ENCODE data around the gene STAU1.
A peak's percentile ranks its signal among the peaks of the same experiment; 100 is the strongest.
"Not testable (repeated sequence)": the region's sequence is repeated elsewhere in the genome, so short reads cannot be mapped to it uniquely, and the experiment has no call there.

The STAU1 gene

GRCh38 chr20:49210101-49210756, 22.1 kb upstream of the STAU1 start:
- Histone ChIP-seq H3K27me3 (replicated peaks in 2 of 5; ENCODE audit: control insufficient read depth in 4 of 5, insufficient read depth in 5 of 5, low read length in 4 of 5) (no peaks in the 10 kb centered on the region), H3K36me3 (ENCODE audit: control insufficient read depth in 4 of 4, insufficient read depth in 4 of 4, low read length in 3 of 4) (no peaks in the 10 kb centered on the region), H3K4me1 (ENCODE audit: control extremely low read depth in 1 of 4, control insufficient read depth in 4 of 4, insufficient read depth in 4 of 4, low read length in 3 of 4) (no peaks in the 10 kb centered on the region), H3K27ac (ENCODE audit: insufficient read depth in 1 of 2, low read depth in 1 of 2, low read length in 2 of 2, poor library complexity in 1 of 2, severe bottlenecking in 2 of 2) (no peak overlapping the region), H3K9me3 (ENCODE audit: control extremely low read depth in 1 of 5, control insufficient read depth in 4 of 5, insufficient read depth in 2 of 5, low read depth in 1 of 5, low read length in 4 of 5) (peaks cover 0 to 10% (median 4%) of the 10 kb centered on the region in 5 experiments), H3K4me3 (ENCODE audit: control insufficient read depth in 1 of 7, extremely low read depth in 1 of 7, insufficient read depth in 4 of 7, low read depth in 2 of 7, low read length in 6 of 7) (no peak overlapping the region)
- ChIA-PET POLR2A (no interaction called here), CTCF (interaction anchor here (0.8 to 1.2 kb wide), 2 partner anchors 10 to 77 kb away, joined by 3 to 4 read pairs; no protein-coding TSS in a partner anchor)
- no peak for DNase-seq
- WGBS (ENCODE audit: insufficient coverage), result no CpG with 5 or more reads among the region's 1 CpG

- Histone ChIP-seq H3K27me3 (replicated peaks in 2 of 5; ENCODE audit: control insufficient read depth in 4 of 5, insufficient read depth in 5 of 5, low read length in 4 of 5) (no peaks in the 10 kb centered on the region), H3K4me3 (ENCODE audit: control insufficient read depth in 1 of 7, extremely low read depth in 1 of 7, insufficient read depth in 4 of 7, low read depth in 2 of 7, low read length in 6 of 7) (no peak overlapping the region), H3K27ac (ENCODE audit: insufficient read depth in 1 of 2, low read depth in 1 of 2, low read length in 2 of 2, poor library complexity in 1 of 2, severe bottlenecking in 2 of 2) (no peak overlapping the region), H3K9me3 (ENCODE audit: control extremely low read depth in 1 of 5, control insufficient read depth in 4 of 5, insufficient read depth in 2 of 5, low read depth in 1 of 5, low read length in 4 of 5) (peaks cover 0 to 10% (median 4%) of the 10 kb centered on the region in 5 experiments), H3K36me3 (ENCODE audit: control insufficient read depth in 4 of 4, insufficient read depth in 4 of 4, low read length in 3 of 4) (no peaks in the 10 kb centered on the region), H3K4me1 (ENCODE audit: control extremely low read depth in 1 of 4, control insufficient read depth in 4 of 4, insufficient read depth in 4 of 4, low read length in 3 of 4) (no peaks in the 10 kb centered on the region)
- WGBS (ENCODE audit: insufficient coverage), result 99% methylated on average over 5 of the region's 6 CpGs
- DNase-seq, result peak in 2 of 3 donors; percentile 31 to 34
- CTCF ChIA-PET, result interaction anchor here (1.0 to 2.2 kb wide), 5 partner anchors 9 to 74 kb away, joined by 4 to 10 read pairs (median 6); no protein-coding TSS in a partner anchor
- POLR2A ChIA-PET, result no interaction called here
Measured at GRCh38 chr20:49207076-49207475, 18.9 kb upstream of the STAU1 start.

GRCh38 chr20:49203746-49204145, 15.6 kb upstream of the STAU1 start:
- H3K4me3 ChIP-seq (ENCODE audit: control insufficient read depth in 1 of 7, extremely low read depth in 1 of 7, insufficient read depth in 4 of 7, low read depth in 2 of 7, low read length in 6 of 7), result no peak overlapping the region
- CTCF ChIA-PET, result no interaction called here
- H3K27me3 ChIP-seq (replicated peaks in 2 of 5; ENCODE audit: control insufficient read depth in 4 of 5, insufficient read depth in 5 of 5, low read length in 4 of 5), result no peaks in the 10 kb centered on the region
- 100% methylated on average over 5 of the region's 9 CpGs for WGBS (ENCODE audit: insufficient coverage)
- no peaks in the 10 kb centered on the region for H3K36me3 ChIP-seq (ENCODE audit: control insufficient read depth in 4 of 4, insufficient read depth in 4 of 4, low read length in 3 of 4)
- POLR2A ChIA-PET, result no interaction called here
- no peaks in the 10 kb centered on the region for H3K9me3 ChIP-seq (ENCODE audit: control extremely low read depth in 1 of 5, control insufficient read depth in 4 of 5, insufficient read depth in 2 of 5, low read depth in 1 of 5, low read length in 4 of 5)
- no peak for DNase-seq
- no peak overlapping the region for H3K27ac ChIP-seq (ENCODE audit: insufficient read depth in 1 of 2, low read depth in 1 of 2, low read length in 2 of 2, poor library complexity in 1 of 2, severe bottlenecking in 2 of 2)
- no peaks in the 10 kb centered on the region for H3K4me1 ChIP-seq (ENCODE audit: control extremely low read depth in 1 of 4, control insufficient read depth in 4 of 4, insufficient read depth in 4 of 4, low read length in 3 of 4)

- no peak overlapping the region for H3K27ac ChIP-seq (ENCODE audit: insufficient read depth in 1 of 2, low read depth in 1 of 2, low read length in 2 of 2, poor library complexity in 1 of 2, severe bottlenecking in 2 of 2)
- H3K4me1 ChIP-seq (ENCODE audit: control extremely low read depth in 1 of 4, control insufficient read depth in 4 of 4, insufficient read depth in 4 of 4, low read length in 3 of 4), result no peaks in the 10 kb centered on the region
- 100% methylated on average over 5 of the region's 7 CpGs for WGBS (ENCODE audit: insufficient coverage)
- ChIA-PET CTCF (interaction anchor here (0.7 kb wide), 1 partner anchor 51 kb away, joined by 3 read pairs; no protein-coding TSS in a partner anchor), POLR2A (interaction anchor here (0.6 kb wide), 1 partner anchor 38 kb away, joined by 5 read pairs; no protein-coding TSS in a partner anchor)
- H3K4me3 ChIP-seq (ENCODE audit: control insufficient read depth in 1 of 7, extremely low read depth in 1 of 7, insufficient read depth in 4 of 7, low read depth in 2 of 7, low read length in 6 of 7), result no peak overlapping the region
- H3K9me3 ChIP-seq (ENCODE audit: control extremely low read depth in 1 of 5, control insufficient read depth in 4 of 5, insufficient read depth in 2 of 5, low read depth in 1 of 5, low read length in 4 of 5), result no peaks in the 10 kb centered on the region
- no peaks in the 10 kb centered on the region for H3K27me3 ChIP-seq (replicated peaks in 2 of 5; ENCODE audit: control insufficient read depth in 4 of 5, insufficient read depth in 5 of 5, low read length in 4 of 5)
- no peak for DNase-seq
- no peaks in the 10 kb centered on the region for H3K36me3 ChIP-seq (ENCODE audit: control insufficient read depth in 4 of 4, insufficient read depth in 4 of 4, low read length in 3 of 4)
Measured at GRCh38 chr20:49203011-49203410, 14.9 kb upstream of the STAU1 start.

GRCh38 chr20:49199729-49200293, 11.7 kb upstream of the STAU1 start:
- CTCF ChIA-PET, result interaction anchor here (1.6 to 1.7 kb wide), 2 partner anchors 48 to 67 kb away, joined by 3 to 5 read pairs; no protein-coding TSS in a partner anchor

GRCh38 chr20:49192944-49193518, 4.9 kb upstream of the STAU1 start:
- H3K9me3 ChIP-seq (ENCODE audit: control extremely low read depth in 1 of 5, control insufficient read depth in 4 of 5, insufficient read depth in 2 of 5, low read depth in 1 of 5, low read length in 4 of 5); H3K4me3 ChIP-seq (ENCODE audit: control insufficient read depth in 1 of 7, extremely low read depth in 1 of 7, insufficient read depth in 4 of 7, low read depth in 2 of 7, low read length in 6 of 7); H3K4me1 ChIP-seq (ENCODE audit: control extremely low read depth in 1 of 4, control insufficient read depth in 4 of 4, insufficient read depth in 4 of 4, low read length in 3 of 4); DNase-seq; POLR2A ChIA-PET; H3K36me3 ChIP-seq (ENCODE audit: control insufficient read depth in 4 of 4, insufficient read depth in 4 of 4, low read length in 3 of 4); H3K27ac ChIP-seq (ENCODE audit: insufficient read depth in 1 of 2, low read depth in 1 of 2, low read length in 2 of 2, poor library complexity in 1 of 2, severe bottlenecking in 2 of 2); H3K27me3 ChIP-seq (replicated peaks in 2 of 5; ENCODE audit: control insufficient read depth in 4 of 5, insufficient read depth in 5 of 5, low read length in 4 of 5): not testable (repeated sequence)
- CTCF ChIA-PET, result interaction anchor here (0.6 kb wide), 1 partner anchor 41 kb away, joined by 5 read pairs; no protein-coding TSS in a partner anchor
- WGBS (ENCODE audit: insufficient coverage), result 95% methylated on average over 10 of the region's 11 CpGs

More at GRCh38 chr20:49199729-49200293, 11.7 kb upstream of the STAU1 start:
- POLR2A ChIA-PET, result no interaction called here
- 94% methylated on average over 4 of the region's 4 CpGs for WGBS (ENCODE audit: insufficient coverage)
- Histone ChIP-seq H3K27ac (ENCODE audit: insufficient read depth in 1 of 2, low read depth in 1 of 2, low read length in 2 of 2, poor library complexity in 1 of 2, severe bottlenecking in 2 of 2) (no peak overlapping the region), H3K4me1 (ENCODE audit: control extremely low read depth in 1 of 4, control insufficient read depth in 4 of 4, insufficient read depth in 4 of 4, low read length in 3 of 4) (no peaks in the 10 kb centered on the region), H3K36me3 (ENCODE audit: control insufficient read depth in 4 of 4, insufficient read depth in 4 of 4, low read length in 3 of 4) (no peaks in the 10 kb centered on the region), H3K9me3 (ENCODE audit: control extremely low read depth in 1 of 5, control insufficient read depth in 4 of 5, insufficient read depth in 2 of 5, low read depth in 1 of 5, low read length in 4 of 5) (no peaks in the 10 kb centered on the region), H3K27me3 (replicated peaks in 2 of 5; ENCODE audit: control insufficient read depth in 4 of 5, insufficient read depth in 5 of 5, low read length in 4 of 5) (no peaks in the 10 kb centered on the region), H3K4me3 (ENCODE audit: control insufficient read depth in 1 of 7, extremely low read depth in 1 of 7, insufficient read depth in 4 of 7, low read depth in 2 of 7, low read length in 6 of 7) (no peak overlapping the region)
- no peak for DNase-seq
